GM21528 (cell line): ENCODE data around the gene CYP4B1.
"Not testable (repeated sequence)": the region's sequence is repeated elsewhere in the genome, so short reads cannot be mapped to it uniquely, and the experiment has no call there.

ENCODE experiments used
- ATAC-seq: cut with Tn5 transposase; IDR thresholded peaks from one replicate; pipeline ENCODE4 v1.9.1; 2021; ENCODE audit warnings: mild to moderate bottlenecking, moderate library complexity; ENCODE audit not compliant: unreplicated experiment, low FRiP score

The CYP4B1 gene

DNA sequence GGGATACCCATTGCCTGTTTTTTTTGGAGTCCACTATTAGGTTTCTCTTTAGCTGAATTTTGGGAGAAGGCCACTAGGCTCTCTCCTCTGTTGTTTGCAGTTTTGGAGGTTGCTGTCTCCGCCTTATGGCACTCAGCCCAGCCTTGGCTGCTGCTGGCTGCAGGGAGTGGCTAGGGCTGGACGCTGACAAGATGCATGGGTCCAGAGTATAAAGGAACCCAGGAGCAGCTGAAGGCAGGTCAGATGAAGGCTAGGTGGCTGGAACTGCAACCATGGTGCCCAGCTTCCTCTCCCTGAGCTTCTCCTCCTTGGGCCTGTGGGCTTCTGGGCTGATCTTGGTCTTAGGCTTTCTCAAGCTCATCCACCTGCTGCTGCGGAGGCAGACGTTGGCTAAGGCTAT lies at the start of gene CYP4B1:
Gene CYP4B1 (plus strand): TSS at position 237 of the 400 bp plus-strand sequence. CDS start 36 bp downstream, at position 273.
- ATAC-seq = no peak

DNA sequence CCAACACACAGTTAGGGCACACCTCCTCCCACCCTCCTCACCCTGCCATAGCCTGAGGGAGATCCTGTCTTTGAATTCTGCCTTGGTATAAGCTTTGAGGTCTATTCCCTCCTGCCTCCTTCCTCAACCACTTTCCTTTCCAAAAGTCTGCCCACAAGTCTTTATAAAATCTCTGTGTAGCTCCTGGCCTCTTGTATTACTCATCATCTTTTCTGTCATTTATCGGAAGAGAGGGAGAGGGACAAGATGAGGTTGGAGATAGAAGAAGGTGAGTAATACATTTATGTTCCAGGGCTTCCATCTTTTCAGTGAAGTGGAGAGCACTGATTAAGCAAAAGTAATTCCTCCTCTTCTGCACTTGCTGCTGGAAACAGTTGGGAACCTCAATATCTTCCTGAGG lies 49.4 kb upstream of the CYP4B1 start:
- no peak for ATAC-seq

DNA sequence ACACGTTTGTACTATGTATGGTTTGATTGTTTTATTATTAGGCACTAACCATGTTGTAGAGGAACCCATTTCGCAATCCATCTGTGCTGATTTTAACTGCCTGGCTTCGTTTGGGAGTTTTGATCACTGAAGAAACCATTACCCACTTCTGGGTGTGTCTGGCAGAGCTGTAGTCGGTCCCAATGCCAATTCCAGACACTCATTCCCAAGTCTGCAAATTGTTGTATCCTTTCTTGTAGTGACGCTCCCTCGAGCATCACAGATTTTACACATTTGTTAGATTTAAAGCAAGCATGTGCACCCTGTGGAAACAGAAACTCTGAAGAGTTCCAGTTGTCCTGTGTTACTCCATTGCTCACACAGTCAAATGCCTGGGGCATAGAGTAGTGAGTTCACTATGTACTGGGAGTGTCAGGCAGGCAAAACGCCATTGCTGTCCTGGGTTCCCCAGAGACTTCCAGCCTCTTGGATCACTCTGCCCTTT lies 48.9 kb upstream of the CYP4B1 start:
- ATAC-seq = no peak

DNA sequence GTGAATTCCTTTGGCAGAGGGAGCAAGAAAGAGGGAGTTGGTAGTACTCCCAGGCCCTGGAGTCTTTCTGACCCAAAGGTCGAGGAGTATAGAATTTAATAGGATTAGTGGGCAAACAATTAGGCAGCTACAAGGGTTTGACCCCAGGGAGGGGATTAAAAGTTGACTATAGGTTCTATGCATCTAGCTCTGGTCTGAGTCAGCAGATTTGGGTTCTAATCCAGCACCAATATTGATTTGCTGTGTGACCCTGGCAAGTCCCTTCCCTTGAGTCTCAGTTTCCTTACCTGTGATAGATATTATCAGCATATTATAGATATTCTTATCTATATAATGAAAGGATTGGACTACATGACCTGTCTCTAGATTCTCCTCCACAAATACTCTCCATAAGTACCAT lies 44.9 kb upstream of the CYP4B1 start:
- no peak for ATAC-seq

DNA sequence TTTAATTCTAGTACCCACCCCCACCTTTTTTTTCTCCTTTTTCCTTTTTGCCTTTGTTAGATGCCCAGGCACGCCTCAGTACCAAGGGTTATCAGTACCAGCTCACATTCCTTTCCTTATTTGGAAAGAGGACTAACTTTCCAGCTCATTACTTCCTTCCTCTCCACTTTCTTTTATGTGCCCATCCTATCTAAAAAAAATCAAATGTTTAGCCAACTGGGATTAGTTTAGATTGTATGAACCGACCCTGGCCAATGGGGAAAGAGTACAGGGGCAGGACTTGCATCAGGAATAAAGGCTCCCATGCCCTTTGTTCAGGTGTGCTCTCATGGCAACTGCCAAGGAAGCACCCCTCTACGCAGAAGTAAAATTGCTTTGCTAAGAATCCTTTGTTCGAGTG lies 44.1 kb upstream of the CYP4B1 start:
- not testable (repeated sequence) for ATAC-seq

DNA sequence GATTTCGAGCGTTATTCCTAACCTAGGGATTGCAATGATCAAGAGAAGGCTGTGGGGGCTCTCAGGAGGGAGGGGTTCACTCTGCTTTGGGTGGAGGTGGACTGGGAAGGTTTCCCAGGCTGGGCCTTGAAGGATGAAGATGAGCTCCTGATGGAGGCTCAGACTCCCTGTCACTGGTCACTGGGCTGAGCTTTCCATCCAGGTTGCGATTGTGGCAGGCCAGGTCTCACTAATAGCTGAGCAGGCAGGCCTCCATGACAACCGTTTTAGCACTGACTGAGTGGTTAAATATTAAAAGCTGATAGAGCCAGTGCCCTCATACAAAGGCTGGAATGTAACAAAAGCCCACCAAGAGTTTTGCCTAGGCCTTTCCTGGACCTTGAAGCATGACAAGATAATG lies 43.7 kb upstream of the CYP4B1 start:
- ATAC-seq = no peak

DNA sequence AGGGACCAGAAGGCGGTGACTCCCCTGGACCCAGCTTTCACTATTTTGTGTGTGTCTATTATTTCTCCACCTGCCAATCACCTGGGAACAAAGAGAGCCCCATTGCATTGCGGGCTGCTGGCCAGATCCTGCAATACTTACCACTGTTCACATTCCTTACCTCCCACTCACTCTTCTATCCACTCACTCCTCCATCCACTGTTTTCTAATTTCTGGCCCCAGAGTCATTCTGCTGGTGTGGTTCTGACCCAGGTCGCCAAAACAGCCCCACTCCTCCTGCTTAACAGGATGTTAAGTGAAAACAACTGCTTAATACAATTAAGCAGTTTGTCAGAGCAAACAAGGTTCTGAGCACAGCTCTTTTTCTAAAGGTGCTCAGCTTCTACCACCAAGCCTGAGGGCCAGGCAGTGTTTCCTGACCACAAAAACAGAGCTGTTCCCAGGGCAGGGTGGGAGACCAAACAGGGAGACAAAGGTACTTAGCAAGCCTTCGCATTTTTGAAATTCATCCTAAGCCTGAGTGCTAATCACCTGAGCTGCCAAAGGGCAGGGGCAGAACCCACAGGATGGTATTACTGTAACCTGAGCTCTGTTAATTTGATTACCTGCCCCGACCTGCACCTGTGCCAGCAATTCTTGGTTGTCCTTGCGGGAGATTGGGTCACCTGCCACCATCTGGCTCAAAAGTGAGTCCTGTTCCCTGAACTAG lies 41.4 kb upstream of the CYP4B1 start:
- no peak for ATAC-seq

DNA sequence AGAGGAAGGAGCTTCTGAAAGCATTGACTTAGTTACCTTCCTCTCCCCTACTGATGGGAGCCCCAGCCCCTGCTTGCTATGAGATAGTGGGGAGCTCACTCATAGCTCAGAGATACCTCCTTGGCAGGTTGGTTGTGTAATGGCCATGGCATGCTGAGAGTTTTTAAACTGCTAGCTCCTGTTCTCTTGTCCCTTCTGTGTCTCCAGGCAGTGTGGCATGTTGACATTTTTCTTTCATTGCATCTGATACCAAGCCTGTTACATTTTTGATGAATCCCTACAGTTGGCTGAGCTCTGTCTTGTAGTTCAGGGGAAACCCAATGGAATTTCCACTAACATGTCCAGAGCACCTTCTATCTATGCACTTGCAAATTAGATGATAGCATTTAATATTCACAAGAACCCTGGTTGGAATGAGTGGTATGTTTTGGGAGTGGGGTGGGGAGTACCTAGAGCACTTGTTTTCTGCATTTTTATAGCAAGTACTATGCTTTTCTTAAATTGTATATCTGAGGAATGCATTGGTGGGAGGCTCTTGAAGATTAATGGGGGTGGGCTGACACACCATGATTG lies 40.8 kb upstream of the CYP4B1 start:
- no peak for ATAC-seq

DNA sequence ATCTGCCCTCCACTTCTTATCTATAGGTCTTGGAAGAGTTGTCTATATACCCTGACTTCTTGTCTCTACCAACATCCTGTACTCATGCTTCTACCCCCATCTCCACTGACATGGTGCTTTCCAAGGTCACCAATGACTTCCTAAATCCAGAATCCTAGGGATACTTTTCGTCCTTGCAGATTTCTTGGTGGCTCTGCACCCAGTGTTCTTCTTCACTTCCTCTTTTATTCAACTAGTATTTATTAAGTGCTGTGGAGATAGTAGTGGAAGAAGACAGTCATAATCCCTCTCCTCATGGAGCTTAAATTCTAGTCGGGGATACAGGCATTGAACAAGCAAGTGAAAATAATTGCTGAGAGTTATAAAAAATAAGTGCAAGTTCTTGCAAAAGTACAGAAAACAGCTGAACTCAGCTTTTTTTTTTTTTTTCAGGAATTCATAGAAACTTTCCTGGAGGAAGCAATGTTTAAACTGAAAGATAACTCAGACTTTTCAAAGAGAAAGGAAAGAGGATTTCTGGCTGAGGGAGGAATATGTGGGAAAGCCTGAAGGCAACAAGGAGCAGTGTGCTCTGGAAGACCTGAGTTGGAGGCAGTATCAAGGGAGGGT lies 38.2 kb upstream of the CYP4B1 start:
- ATAC-seq = no peak

DNA sequence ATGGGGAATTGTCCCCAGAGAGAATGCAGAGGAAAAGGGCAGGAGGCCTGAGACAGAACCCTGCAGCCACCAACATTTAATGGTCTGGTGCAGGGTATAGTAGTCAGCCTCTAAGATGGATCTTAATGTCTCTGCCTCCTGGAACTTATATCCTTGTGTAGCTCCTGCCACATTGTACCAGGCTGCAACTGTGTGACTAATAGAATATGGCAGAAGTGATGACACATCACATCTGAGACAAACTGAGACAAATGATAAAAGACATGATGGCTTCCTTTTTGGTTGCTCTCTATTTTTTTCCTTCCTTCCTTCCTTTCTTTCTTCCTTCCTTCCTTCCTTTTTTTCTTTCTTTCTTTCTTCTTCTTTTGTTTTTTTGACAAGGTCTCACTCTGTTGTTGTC lies 37.1 kb upstream of the CYP4B1 start:
- no peak for ATAC-seq

DNA sequence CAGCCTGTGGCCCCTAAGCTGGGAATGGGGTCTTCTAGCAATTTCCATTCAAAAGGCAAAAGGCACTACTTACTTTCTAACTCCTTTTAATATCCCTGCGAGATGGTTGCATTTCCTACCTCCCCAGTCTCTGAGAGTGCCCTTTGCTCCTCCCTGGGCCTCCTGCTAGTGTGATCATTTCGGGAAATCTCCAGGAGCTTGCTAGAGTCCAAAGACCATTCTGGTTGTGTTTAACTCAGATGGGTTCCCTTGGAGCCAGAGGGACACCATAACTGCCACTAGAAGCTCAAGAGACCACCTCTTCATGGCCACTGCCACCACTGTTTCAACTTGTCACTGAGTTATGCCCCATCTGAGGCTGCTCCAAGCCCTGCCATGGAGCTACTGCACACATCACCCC lies 34.4 kb upstream of the CYP4B1 start:
- no peak for ATAC-seq

DNA sequence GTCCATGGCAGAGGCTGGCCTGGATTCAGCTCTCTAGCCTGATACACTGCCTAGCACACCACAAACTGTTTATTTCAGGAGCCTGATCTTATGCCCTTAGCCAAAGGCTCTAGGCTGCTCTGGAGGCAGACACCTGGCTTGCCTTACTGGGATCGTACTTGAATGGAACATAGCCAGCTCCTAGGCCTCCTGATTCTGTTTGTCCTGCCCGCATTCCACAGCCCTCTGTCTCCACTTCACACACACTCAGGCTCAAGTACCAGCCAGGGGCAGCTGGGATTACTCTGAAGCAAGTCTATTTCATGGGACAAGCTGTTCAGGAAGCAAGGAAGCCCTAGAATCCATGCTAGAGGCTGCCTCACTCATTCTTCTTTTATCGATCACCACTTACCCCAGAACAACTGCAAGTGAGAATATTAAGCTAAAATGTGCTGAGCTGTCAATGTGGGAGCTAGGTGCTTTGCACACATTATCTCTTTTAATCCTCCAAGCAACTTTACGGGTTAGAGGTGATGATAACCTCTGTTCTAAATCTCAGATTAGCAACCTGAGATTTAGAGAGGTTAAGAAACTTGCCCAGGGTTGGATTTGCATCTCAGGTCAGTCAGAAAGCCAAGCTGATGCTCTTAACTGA lies 31.1 kb upstream of the CYP4B1 start:
- ATAC-seq = no peak

DNA sequence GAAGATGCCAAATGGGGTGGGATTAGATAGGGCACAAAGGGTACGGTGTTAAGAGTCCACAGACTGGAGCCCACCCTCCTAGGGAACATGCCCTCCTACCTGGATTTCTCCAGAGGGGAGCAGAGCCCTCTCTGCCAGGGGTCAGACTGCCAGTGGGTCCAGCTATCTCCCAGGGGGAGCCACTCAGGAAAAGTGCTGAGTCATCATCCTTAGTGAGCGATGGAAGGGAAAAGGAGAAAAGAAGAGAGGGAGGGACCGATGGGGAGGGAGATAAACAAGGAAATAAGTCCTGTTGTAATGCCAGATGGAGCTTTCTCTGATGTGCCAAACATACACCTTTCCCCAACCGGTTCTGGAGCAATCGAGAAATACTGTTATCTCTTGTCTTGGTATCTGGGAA lies 30.4 kb upstream of the CYP4B1 start:
- no peak for ATAC-seq

DNA sequence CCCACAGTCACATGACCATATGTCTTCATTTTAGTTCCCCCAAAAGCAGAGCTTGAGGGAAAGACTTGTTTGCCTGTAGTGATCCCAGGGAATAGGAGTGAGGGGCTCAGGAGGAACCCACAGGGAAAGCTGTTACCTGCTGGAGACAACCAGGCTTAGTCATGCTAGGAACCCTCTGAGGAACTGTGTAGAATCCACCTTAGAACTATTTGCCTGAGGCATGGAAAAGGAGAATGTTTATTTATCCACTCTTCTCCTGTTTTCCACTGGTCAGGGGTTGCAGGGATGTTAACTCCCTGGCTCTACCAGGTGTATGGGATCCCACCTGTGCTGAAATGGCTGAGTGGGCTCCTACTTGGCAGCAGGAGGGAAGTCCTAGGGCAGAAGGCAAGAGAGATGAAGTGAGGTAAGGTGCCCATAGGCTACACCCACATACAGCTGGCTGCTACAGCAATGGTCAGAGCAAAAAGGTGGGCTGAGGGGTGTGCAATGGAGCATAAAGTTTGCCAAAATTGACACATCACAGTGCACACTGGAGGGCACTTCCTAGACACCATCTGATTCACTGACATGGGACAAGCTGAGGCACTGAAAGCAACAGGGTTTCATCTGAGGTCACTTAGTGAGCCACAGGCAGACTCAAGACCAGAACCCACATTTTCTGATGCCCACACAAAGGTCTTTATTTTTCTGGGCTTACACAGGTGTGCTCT lies 29.7 kb upstream of the CYP4B1 start:
- no peak for ATAC-seq

DNA sequence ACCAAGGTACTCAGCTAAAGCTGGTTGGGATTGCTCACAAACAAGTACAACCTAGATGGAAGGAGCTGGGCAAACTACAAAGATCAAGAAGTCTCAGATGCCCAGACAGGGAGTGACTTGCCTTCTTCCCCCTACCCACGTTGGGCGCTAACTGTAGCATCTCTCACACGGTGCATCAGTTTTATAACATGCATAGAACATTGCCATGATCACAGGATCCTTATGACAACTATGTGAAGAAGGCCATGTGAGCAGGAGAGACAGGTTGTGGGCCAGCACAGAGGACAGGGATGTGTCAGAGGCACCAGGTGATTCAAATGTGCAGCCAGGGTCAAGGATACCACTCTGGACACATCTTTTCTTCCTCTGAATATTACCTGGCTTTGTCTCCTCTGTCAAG lies 28.3 kb upstream of the CYP4B1 start:
- ATAC-seq = no peak

DNA sequence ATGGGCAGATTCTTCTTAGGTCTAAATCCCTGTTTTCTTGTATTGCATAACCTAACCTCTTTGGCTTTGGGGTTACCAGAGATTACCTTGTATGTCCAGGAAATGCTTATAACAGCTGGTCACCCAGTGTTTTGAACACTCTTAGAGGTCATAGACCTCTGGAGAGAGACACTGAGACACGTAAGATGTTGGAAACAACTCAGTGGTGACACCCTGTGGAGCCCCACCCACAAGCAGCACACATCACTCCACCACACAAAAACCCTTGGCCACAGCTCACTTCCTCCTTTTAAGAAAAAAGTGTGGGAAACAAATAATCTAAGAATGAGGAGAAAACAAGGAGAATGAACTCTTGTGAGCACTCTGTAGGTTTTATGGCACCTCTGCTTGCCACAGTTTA lies 26.3 kb upstream of the CYP4B1 start:
- no peak for ATAC-seq

DNA sequence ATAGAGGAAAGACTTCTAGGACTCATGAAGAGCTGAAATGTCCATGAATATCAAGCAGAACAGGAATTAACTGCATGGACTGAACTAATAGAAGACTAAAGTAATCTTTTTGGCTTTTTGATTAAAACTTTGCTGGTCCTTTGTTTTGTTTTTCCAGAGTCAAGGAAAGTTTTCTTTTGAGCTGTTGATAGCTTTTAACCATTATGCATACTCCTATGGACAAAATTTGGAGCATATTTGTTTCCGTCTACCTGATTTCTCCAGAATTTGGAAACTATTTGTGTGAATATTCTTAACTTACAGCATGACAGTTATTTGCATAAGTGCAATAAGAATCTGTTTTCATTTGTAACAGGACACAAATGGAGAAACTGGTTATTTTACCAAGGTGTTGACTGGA lies 24.5 kb upstream of the CYP4B1 start:
- ATAC-seq = no peak

DNA sequence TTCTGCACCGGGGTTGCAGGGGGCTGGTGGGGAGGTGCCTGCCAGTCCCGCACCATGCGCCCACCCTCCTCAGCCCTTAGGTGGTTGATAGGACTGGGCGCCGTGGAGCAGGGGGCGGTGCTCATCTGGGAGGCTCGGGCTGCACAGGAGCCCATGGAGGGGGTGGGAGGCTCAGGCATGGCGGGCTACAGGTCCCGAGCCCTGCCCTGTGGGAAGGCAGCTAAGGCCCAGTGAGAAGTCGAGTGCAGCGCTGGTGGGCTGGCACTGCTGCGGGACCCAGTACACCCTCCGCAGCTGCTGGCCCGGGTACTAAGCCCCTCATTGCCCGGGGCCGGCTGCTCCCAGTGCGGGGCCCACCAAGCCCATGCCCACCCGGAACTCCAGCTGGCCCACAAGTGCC lies 20.4 kb upstream of the CYP4B1 start:
- not testable (repeated sequence) for ATAC-seq

DNA sequence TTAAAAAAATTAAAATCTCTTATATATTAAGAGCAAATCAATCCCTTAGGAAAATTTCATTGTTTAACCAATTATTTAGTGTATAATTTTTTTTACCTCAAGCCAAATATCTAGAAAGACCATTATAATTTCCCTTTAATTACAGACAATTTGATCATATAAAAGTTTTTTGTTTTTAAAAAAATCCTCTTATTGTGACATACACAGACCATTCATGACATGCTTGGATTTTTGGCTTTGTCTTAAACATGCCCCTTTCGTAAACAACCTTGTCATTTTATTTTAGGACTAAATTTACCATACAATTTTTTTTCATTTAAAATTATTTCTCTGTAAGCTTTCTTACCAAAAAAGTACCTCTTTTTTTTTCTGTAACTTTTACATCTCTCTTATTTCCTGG lies 14.2 kb upstream of the CYP4B1 start:
- ATAC-seq = no peak

DNA sequence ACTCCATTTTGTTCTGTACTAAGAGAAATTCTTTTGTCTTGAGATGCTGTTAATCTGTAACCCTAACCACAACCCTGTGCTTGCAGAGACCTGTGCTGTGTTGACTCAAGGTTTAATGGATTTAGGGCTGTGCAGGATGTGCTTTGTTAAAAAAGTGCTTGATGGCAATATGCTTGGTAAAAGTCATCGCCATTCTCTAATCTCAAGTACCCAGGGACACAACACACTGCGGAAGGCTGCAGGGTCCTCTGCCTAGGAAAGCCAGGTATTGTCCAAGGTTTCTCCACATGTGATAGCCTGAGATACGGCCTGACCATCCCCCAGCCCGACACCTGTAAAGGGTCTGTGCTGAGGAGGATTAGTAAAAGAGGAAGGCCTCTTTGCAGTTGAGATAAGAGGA lies 10.2 kb upstream of the CYP4B1 start:
- ATAC-seq = not testable (repeated sequence)
